IMR-90 (cell line): ENCODE results near the gene IGFBPL1.

Experiments
- CEBPB ChIP-seq: IDR thresholded peaks from 2 replicates; pipeline ENCODE4 v1.6.1; 2012; ENCODE audit warnings: low read depth, low read length, improper control_type of control experiment
- MXI1 ChIP-seq: IDR thresholded peaks from 2 replicates; pipeline ENCODE4 v1.6.1; 2012; ENCODE audit warnings: low read depth, mild to moderate bottlenecking, low read length, moderate library complexity, borderline replicate concordance
- POLR2A ChIP-seq: IDR thresholded peaks from 2 replicates; pipeline ENCODE4 v1.6.1; 2012; ENCODE audit warnings: mild to moderate bottlenecking, low read depth, low read length
- RAD21 ChIP-seq: IDR thresholded peaks from 2 replicates; pipeline ENCODE4 v1.6.1; 2012; ENCODE audit warnings: low read length, improper control_type of control experiment
- RCOR1 ChIP-seq: IDR thresholded peaks from 2 replicates; pipeline ENCODE4 v1.6.1; 2012; ENCODE audit warnings: mild to moderate bottlenecking, low read length, improper control_type of control experiment; ENCODE audit not compliant: insufficient replicate concordance
- SMC3 ChIP-seq: fragments of 150-350 bp; IDR thresholded peaks from 2 replicates; pipeline ENCODE4 v1.6.1; 2016; ENCODE audit warnings: low read depth, mild to moderate bottlenecking, antibody characterized with exemption, low read length, moderate library complexity
- TF ChIP-seq, protein P1 (sequence below): conservative IDR thresholded peaks from 2 replicates; pipeline ENCODE4 v1.5.1; 2012; ENCODE audit warnings: mild to moderate bottlenecking, low read depth, low read length, improper control_type of control experiment

DNA sequence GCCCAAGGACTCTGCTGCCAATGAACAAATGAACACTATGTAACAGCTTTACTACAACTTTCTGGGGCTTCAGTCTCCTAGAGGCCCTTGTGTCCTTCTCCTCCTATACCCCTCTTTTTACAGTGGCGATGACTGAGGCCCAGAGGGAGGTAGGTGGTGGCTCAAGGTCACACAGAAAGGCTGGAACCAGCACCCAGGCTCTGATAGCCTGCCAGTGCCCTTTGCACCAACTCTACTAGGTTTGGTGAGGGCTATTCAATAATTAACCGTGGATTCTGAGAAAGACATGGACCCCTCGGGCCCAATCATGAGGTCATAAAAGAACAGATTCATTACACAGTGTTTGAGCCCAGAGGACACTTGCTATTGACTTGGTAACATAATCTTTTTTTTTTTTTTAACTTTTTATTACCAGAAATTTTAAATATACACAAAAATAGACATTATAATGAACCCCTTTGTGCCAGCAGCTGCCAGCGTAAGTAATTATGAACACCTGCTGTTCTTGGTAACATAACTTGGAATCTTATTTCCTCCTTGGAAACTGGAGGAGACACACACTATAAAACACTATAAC, 37.8 kb downstream of the IGFBPL1 start:
- TF ChIP-seq POLR2A: no peak
- TF ChIP-seq CEBPB: no peak
- TF ChIP-seq, protein P1, sequence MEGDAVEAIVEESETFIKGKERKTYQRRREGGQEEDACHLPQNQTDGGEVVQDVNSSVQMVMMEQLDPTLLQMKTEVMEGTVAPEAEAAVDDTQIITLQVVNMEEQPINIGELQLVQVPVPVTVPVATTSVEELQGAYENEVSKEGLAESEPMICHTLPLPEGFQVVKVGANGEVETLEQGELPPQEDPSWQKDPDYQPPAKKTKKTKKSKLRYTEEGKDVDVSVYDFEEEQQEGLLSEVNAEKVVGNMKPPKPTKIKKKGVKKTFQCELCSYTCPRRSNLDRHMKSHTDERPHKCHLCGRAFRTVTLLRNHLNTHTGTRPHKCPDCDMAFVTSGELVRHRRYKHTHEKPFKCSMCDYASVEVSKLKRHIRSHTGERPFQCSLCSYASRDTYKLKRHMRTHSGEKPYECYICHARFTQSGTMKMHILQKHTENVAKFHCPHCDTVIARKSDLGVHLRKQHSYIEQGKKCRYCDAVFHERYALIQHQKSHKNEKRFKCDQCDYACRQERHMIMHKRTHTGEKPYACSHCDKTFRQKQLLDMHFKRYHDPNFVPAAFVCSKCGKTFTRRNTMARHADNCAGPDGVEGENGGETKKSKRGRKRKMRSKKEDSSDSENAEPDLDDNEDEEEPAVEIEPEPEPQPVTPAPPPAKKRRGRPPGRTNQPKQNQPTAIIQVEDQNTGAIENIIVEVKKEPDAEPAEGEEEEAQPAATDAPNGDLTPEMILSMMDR: no peak
- no peak for TF ChIP-seq RAD21
- TF ChIP-seq RCOR1: no peak
- TF ChIP-seq SMC3: no peak
- TF ChIP-seq MXI1: no peak
